ENCODE measurements around the gene RXRB.
A peak's percentile ranks its signal among the peaks of the same experiment; 100 is the strongest.

Gene RXRB

GRCh38 chr6:33208091-33208967, 7.9 kb upstream of the RXRB start, which contains the start of gene RING1:
TSS of gene RING1 (plus strand) at chr6:33208500. CDS start at chr6:33208823, 323 bp downstream.
- peak; percentile 86 for DNase-seq (ENCODE audit: extremely low read depth, insufficient read length)
- no peak for TF ChIP-seq CTCF (IDR thresholded peaks at IDR 0.05; ENCODE audit: insufficient read depth, low read length, poor library complexity, severe bottlenecking)
- Histone ChIP-seq H3K4me3 (replicated peaks; ENCODE audit: low read depth, low read length) (peak within 1 kb of the TSS; percentile 86), H3K36me3 (ENCODE audit: control insufficient read depth, insufficient read depth, low read length) (peaks cover 9% of the 10 kb centered on the region), H3K27me3 (replicated peaks; ENCODE audit: control insufficient read depth, insufficient read depth, low read length) (no peaks in the 10 kb centered on the region)

- DNase-seq (ENCODE audit: extremely low read depth, insufficient read length): peak; percentile 33
- peak overlapping the region; percentile 86 for H3K4me3 ChIP-seq (replicated peaks; ENCODE audit: low read depth, low read length)
- H3K36me3 ChIP-seq (ENCODE audit: control insufficient read depth, insufficient read depth, low read length): peaks cover 13% of the 10 kb centered on the region
- TF ChIP-seq CTCF (IDR thresholded peaks at IDR 0.05; ENCODE audit: insufficient read depth, low read length, poor library complexity, severe bottlenecking): no peak
- H3K27me3 ChIP-seq (replicated peaks; ENCODE audit: control insufficient read depth, insufficient read depth, low read length): no peaks in the 10 kb centered on the region
Observed at GRCh38 chr6:33207552-33208090, 7.2 kb upstream of the RXRB start.

GRCh38 chr6:33206864-33207551, 6.5 kb upstream of the RXRB start:
- no peak for TF ChIP-seq CTCF (IDR thresholded peaks at IDR 0.05; ENCODE audit: insufficient read depth, low read length, poor library complexity, severe bottlenecking)
- DNase-seq (ENCODE audit: extremely low read depth, insufficient read length): no peak

GRCh38 chr6:33206027-33206863, 5.8 kb upstream of the RXRB start:
- peaks cover 16% of the 10 kb centered on the region for H3K36me3 ChIP-seq (ENCODE audit: control insufficient read depth, insufficient read depth, low read length)
- no peak overlapping the region for H3K4me3 ChIP-seq (replicated peaks; ENCODE audit: low read depth, low read length)
- no peak for DNase-seq (ENCODE audit: extremely low read depth, insufficient read length)
- H3K27me3 ChIP-seq (replicated peaks; ENCODE audit: control insufficient read depth, insufficient read depth, low read length): no peaks in the 10 kb centered on the region
- no peak for TF ChIP-seq CTCF (IDR thresholded peaks at IDR 0.05; ENCODE audit: insufficient read depth, low read length, poor library complexity, severe bottlenecking)

More at GRCh38 chr6:33206864-33207551, 6.5 kb upstream of the RXRB start:
- Histone ChIP-seq H3K4me3 (replicated peaks; ENCODE audit: low read depth, low read length) (peak overlapping the region; percentile 86), H3K36me3 (ENCODE audit: control insufficient read depth, insufficient read depth, low read length) (peaks cover 18% of the 10 kb centered on the region), H3K27me3 (replicated peaks; ENCODE audit: control insufficient read depth, insufficient read depth, low read length) (no peaks in the 10 kb centered on the region)
